ENCODE data around the gene TET1. TPM values are rescaled to one million over a fixed set of nuclear protein-coding genes. Genes with fewer than 3 reads are reported as not detected.
"Not testable (repeated sequence)": the region's sequence is repeated elsewhere in the genome, so short reads cannot be mapped to it uniquely, and the experiment has no call there.

The TET1 gene
- polyA plus RNA-seq, 4 donors = 9.5 to 15.1 (median 11.7) TPM

- no peak for DNase-seq (ENCODE audit: low read depth in 4 of 4, low spot score in 3 of 4)
These were observed 44.3 kb downstream of the TET1 start for GRCh38 chr10:68604441-68604840.

GRCh38 chr10:68606918-68607317, 46.8 kb downstream of the TET1 start:
- DNase-seq (ENCODE audit: low read depth in 4 of 4, low spot score in 3 of 4) = no peak

GRCh38 chr10:68610023-68610422, 49.9 kb downstream of the TET1 start:
- DNase-seq (ENCODE audit: low read depth in 4 of 4, low spot score in 3 of 4) = not testable (repeated sequence)

- DNase-seq (ENCODE audit: low read depth in 4 of 4, low spot score in 3 of 4) = no peak
These were observed 51.1 kb downstream of the TET1 start for GRCh38 chr10:68611227-68611626.

- not testable (repeated sequence) for DNase-seq (ENCODE audit: low read depth in 4 of 4, low spot score in 3 of 4)
These were observed 53.8 kb downstream of the TET1 start for GRCh38 chr10:68613974-68614373.

- DNase-seq (ENCODE audit: low read depth in 4 of 4, low spot score in 3 of 4) = not testable (repeated sequence)
These were observed 57.6 kb downstream of the TET1 start for GRCh38 chr10:68617691-68618090.

GRCh38 chr10:68618234-68618633, 58.1 kb downstream of the TET1 start:
- no peak for DNase-seq (ENCODE audit: low read depth in 4 of 4, low spot score in 3 of 4)

- no peak for DNase-seq (ENCODE audit: low read depth in 4 of 4, low spot score in 3 of 4)
These were observed 59.5 kb downstream of the TET1 start for GRCh38 chr10:68619595-68619994.

- no peak for DNase-seq (ENCODE audit: low read depth in 4 of 4, low spot score in 3 of 4)
These were observed 65.3 kb downstream of the TET1 start for GRCh38 chr10:68625316-68625921.

GRCh38 chr10:68628576-68629127, 68.5 kb downstream of the TET1 start:
- DNase-seq (ENCODE audit: low read depth in 4 of 4, low spot score in 3 of 4) = peak in 2 of 4 donors; percentile 14 to 25

- DNase-seq (ENCODE audit: low read depth in 4 of 4, low spot score in 3 of 4) = not testable (repeated sequence)
These were observed 72.1 kb downstream of the TET1 start for GRCh38 chr10:68632271-68632560.

GRCh38 chr10:68633281-68633680, 73.1 kb downstream of the TET1 start:
- DNase-seq (ENCODE audit: low read depth in 4 of 4, low spot score in 3 of 4) = no peak

- DNase-seq (ENCODE audit: low read depth in 4 of 4, low spot score in 3 of 4) = no peak
These were observed 73.8 kb downstream of the TET1 start for GRCh38 chr10:68633816-68634466.

GRCh38 chr10:68636335-68636734, 76.2 kb downstream of the TET1 start:
- no peak for DNase-seq (ENCODE audit: low read depth in 4 of 4, low spot score in 3 of 4)

GRCh38 chr10:68643550-68643949, 83.4 kb downstream of the TET1 start:
- not testable (repeated sequence) for DNase-seq (ENCODE audit: low read depth in 4 of 4, low spot score in 3 of 4)

- DNase-seq (ENCODE audit: low read depth in 4 of 4, low spot score in 3 of 4) = no peak
These were observed 87.7 kb downstream of the TET1 start for GRCh38 chr10:68647672-68648341.

GRCh38 chr10:68655620-68656126, 95.5 kb downstream of the TET1 start:
- no peak for DNase-seq (ENCODE audit: low read depth in 4 of 4, low spot score in 3 of 4)

- DNase-seq (ENCODE audit: low read depth in 4 of 4, low spot score in 3 of 4) = no peak
These were observed 105.7 kb downstream of the TET1 start for GRCh38 chr10:68665841-68666240.

- DNase-seq (ENCODE audit: low read depth in 4 of 4, low spot score in 3 of 4) = no peak
These were observed 106.2 kb downstream of the TET1 start for GRCh38 chr10:68666280-68666760.

- DNase-seq (ENCODE audit: low read depth in 4 of 4, low spot score in 3 of 4) = no peak
These were observed 108.1 kb downstream of the TET1 start for GRCh38 chr10:68668231-68668630.

GRCh38 chr10:68668972-68669371, 108.8 kb downstream of the TET1 start:
- no peak for DNase-seq (ENCODE audit: low read depth in 4 of 4, low spot score in 3 of 4)
